ENCODE measurements around the gene AURKB.
"Not testable (repeated sequence)": the region's sequence is repeated elsewhere in the genome, so short reads cannot be mapped to it uniquely, and the experiment has no call there.

AURKB gene

DNA sequence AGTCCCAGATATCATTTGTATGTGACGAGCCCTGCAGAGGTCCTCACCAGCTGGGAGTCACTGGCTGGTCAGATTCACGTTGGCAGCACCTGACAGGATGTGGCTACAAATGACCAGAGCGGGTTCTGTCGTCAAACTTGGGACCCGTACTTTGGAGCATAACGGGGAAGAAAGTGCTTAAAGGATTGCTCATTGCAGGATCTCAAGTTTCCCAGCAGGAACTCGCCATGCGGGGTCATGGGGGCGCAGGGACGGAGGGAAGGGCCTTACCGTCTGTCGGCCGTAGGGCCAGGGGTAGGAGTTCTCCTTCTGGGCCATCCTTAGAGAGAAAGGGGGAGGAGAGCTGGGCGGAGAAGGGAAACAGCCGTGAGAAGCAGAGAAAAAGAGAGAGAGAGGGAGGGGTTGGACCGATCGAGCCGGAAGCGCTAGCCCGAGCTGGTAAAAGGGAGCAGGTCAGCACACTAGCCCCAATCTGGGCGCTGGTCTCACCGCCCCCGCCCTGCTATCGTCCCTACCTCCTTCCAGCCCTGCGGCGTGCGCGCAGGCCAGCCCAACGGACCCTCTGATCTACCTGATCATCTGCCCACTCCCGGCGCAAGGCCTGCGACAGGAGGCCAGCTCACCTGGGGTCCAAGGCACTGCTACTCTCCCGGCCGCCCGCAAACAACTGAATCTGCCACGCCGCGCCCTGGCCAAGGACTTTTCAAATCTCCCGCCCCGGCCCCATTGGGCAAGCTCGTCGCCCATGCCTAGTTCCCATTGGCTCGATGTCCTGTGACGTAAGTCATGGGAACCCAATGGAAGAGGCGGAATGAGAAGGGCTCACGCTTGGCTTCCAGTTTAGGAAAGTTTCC lies at the start of gene AURKB:
TSS of gene AURKB (minus strand) at position 669 of the 854 bp plus-strand sequence. CDS start at position 318, 351 bp downstream.
- peak; percentile 95 for DNase-seq

DNA sequence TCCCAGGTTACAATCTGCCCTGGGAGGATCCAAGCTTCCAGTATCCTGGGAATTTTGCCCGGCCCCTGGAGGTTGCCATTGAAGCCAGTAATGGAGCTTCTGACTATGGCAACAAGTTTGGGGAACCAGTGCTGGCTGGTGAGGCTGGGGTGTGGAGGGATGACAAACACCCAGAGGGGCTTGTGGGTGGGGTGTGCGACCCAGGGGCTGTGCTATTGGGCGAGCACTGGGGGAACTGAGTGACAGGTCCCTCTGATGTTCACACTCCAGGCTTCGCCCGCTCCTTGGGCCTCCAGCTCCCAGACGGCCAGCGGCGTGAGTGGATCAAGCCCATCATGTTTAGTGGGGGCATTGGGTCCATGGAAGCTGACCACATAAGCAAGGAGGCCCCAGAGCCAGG lies 47.4 kb upstream of the AURKB start:
- DNase-seq, result no peak

DNA sequence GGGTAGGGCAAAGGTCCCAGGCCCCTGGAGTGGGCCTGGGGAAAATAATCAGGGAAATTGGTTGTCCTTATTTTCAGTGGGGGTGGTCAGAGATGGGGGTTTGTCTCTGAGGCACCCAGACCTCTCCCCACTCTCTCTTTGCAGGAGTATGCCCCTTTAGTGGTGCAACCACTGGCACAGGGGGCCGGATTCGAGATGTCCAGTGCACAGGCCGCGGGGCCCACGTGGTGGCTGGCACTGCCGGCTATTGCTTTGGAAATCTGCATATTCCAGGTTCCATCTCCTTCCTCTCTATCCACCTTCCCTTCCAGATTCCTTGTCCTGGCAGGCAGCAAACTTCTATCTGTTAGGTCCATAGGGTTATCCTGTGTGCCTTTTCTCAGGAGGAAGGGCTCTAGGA lies 46.3 kb upstream of the AURKB start:
- no peak for DNase-seq

GRCh38 chr17:8256291-8256690 lies 45.9 kb upstream of the AURKB start:
- DNase-seq, result no peak

GRCh38 chr17:8255499-8255898 lies 45.1 kb upstream of the AURKB start:
- no peak for DNase-seq

DNA sequence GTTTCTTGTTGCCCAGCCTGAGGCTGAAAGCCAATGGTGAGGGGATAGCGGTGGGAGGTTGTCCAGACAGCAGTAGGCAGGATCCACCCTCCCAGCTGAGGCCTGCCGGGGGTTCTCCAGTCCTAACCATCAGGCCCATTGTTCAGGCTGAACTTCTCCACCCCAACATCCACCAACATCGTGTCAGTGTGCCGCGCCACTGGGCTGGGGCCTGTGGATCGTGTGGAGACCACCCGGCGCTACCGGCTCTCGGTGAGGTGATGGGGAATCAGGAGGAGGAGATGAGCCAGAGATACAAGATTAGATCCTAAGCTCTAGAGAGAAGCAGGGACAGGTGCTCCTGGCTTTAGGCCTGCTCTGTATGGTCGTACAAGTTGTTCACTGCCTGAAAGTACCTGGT lies 44.5 kb upstream of the AURKB start:
- DNase-seq, result no peak

- no peak for DNase-seq
Measured at GRCh38 chr17:8253801-8254200, 43.4 kb upstream of the AURKB start.

GRCh38 chr17:8251411-8251810 lies 41.0 kb upstream of the AURKB start:
- not testable (repeated sequence) for DNase-seq

GRCh38 chr17:8249621-8250500 lies 39.5 kb upstream of the AURKB start:
- no peak for DNase-seq

GRCh38 chr17:8248751-8249607 lies 38.6 kb upstream of the AURKB start, which contains the start of gene PFAS:
Gene PFAS (plus strand): TSS chr17:8249289. CDS start chr17:8253938, 4,649 bp downstream.
- peak; percentile 92 for DNase-seq

GRCh38 chr17:8244768-8245167 lies 34.4 kb upstream of the AURKB start:
- DNase-seq, result no peak

DNA sequence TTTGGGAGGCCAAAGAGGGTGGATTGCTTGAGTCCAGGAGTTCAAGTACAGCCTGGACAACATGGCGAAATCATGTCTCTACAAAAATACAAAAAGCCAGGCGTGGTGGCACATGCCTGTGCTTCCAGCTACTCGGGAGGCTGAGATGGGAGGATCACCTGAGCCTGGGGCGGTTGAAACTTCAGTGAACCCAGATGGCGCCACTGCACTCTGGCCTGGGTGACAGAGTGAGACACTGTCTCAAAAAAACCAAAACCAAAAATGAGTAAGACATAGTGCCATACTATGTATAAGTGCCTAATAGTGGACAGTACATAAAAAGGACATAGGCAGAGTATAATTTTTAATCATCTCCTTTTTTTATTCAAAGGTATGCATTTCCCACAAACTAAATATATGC lies 33.5 kb upstream of the AURKB start:
- peak; percentile 32 for DNase-seq

DNA sequence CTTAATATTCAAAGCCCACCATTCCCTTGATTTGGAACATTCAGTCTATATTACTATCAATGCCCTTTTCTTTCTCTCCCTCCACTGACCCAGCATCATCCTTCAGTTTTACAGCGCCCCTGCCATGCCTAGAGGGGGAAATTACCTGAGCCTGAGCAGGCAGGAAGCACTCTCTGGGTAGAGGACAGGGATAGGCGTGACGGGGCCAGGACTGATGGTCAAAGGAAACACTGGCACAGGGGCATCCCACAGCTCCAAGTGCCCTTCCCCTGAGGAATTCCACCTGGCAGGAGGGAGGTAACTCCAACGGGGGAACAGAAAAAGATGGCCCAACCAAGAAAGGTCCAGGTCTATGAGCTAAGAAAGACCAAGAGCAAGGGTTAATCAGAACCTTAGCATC lies 27.5 kb upstream of the AURKB start:
- no peak for DNase-seq

GRCh38 chr17:8237175-8237574 lies 26.8 kb upstream of the AURKB start:
- DNase-seq, result no peak

DNA sequence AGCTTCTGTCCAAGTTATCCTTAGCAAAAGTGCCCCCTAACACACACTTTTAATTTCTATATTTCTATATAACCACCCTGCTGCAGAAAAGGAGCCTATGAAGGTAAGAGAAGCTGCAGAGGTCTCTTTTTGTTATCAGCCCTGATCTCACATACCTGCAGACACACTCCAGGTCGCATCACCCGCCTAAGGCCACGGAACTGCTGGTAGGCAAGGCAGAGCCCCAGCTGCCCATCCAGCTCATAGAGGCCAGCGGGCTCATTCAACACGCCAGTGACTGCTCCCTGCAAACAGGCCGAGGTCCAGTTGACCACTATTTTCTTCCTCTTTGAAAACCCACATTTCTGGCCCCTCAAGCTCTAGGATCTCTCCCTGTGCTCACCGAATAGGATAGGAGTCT lies 25.3 kb upstream of the AURKB start:
- no peak for DNase-seq

DNA sequence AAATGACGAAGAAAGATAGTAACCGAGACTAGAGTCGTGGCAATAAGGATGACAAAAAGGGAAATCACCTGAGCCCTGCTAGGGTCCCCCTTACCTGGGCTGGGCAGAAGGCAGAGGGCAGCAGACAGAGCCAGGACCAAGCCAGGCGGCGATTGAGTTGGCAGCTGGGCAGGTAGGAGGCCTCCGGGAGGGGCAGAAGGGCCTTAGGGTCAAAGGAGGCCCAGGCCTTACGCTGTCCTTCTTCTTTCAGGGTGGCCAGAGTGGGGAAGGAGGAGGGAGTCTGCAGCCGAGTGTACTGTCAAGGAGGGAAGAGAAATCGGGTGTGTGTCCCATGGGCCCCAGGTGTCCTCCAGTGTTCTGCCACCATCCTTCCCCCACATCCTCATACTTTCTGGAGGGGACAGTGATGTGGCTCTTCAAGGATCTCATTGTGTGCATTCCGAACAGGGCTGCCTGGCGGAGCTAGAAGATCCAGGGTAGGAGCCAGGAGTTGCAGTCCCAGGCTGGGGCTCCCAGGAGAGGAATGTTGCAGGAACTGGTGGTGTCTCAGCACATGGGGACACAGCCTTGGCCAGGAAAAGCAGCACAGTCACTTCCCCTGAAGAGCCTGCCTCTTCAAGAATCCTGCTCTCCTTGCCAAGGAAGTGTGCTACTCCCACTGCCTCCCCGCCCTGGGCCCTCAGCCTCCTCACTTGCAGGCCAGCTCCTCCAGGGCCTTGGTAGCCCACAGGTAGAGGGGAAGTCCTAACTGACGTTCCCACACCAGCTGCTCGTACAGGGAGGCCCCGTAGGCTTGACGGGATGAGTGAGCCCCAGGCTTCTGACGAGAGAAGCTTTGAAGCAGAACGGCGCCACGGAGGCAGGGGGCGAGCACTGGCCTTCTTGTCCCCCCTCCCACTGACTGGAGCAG lies 24.2 kb upstream of the AURKB start:
- no peak for DNase-seq

- no peak for DNase-seq
Measured at GRCh38 chr17:8231701-8232100, 21.3 kb upstream of the AURKB start.

DNA sequence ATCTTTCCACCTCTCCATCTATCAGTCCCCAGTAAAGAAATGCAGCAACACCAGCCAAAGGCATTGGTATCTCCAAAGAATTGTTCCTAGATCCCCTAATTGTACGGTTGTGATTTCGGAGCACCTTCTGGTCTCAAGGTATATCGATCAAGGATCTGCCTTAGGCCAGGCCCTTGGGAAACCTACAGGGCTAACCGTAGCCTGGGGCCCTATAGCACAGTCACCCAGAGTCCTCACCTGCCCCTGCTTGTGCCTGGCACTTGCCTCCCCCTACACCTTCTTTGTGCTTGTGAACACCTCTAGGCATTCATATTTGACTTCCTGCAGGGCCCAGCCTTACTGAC lies 16.8 kb upstream of the AURKB start:
- DNase-seq, result no peak

DNA sequence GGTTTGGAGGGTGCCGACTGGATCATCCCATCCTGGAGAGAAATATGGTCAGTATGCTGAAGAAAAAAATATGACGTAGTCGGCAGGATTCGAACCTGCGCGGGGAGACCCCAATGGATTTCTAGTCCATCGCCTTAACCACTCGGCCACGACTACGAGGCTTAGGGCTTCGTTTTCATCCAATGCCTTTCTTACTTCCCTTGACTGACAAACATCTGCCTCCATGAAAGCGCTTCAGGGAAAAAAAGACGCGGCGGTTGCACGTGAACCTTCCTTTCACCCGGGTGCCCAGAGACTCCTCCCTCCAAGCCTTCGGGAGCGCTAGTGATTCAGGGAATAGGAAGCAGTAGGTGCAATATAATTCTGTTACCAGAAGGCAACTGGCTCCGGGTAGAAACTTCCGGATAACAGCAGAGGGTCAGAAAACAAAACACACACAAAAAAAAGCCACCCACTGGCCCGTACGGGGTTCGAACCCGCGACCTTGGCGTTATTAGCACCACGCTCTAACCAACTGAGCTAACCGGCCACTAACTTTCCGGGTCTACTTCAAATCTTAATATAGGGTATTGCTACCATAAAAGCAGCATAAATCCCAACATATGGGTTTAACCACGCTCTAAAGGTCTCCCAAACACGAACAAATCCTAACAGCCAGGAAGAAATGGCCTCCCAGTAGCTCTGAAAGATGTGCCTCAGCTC lies 16.3 kb upstream of the AURKB start:
- DNase-seq, result no peak

GRCh38 chr17:8225813-8226535 lies 15.6 kb upstream of the AURKB start:
- peak; percentile 65 for DNase-seq

All from CD4-positive, alpha-beta T cell treated with Interleukin-4 for 4 hours (primary cell).